Measurements from ENCODE around the gene RBM39. TPM values are rescaled to one million over a fixed set of nuclear protein-coding genes. Genes with fewer than 3 reads are reported as not detected.

The RBM39 gene
- total RNA-seq, 1 experiment from 2014 or later, result 341 TPM

DNA sequence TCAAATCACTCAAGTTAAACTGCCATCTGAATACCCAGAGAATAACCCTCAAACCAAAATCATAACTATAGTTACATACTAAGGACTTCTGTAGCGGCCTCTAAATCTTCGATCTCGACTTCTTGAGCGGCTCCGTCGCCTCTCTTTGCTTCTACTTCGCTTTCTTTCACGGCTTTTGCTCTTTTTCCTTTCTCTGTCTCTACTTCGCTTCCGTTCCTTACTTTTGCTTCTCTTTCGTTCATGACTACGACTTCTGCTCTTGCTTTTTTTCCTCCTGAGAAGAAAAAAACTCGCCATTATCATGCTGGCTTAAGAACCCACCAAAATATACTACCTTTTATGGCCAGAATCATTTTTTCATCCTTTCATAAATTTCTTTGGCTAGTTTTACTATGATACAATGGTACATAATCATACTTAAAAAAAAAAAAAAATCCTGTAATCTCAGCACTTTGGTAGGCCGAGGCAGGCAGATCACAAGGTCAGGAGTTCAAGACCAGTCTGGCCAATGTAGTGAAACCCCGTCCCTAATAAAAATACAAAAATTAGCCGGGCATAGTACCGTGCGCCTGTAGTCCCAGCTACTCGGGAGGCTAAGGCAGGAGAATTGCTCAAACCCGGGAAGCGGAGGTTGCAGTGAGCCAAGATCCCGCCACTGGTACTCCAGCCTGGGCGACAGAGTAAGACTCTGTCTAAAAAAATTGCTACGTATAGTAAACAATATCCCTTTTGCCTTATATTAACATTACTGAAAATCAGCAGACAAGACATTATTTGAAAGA, 10.0 kb downstream of the RBM39 start:
- no peak overlapping the region for H3K27ac ChIP-seq (ENCODE audit: low read length)
- intact Hi-C loops (cut with micrococcal nuclease), result no loop called here
- no peaks in the 10 kb centered on the region for H3K9me3 ChIP-seq (ENCODE audit: low read length)
- H3K9ac ChIP-seq (ENCODE audit: low read length), result no peak overlapping the region
- DNase-seq, result no peak
- BruUV-seq (replicated peaks), result no TSS peak
- TF ChIP-seq EZH2phosphoT487 (IDR thresholded peaks at IDR 0.05; ENCODE audit: borderline replicate concordance, low read length) (no peak), EZH2 (IDR thresholded peaks at IDR 0.05; ENCODE audit: low read length, unreplicated experiment) (no peak)
- TF ChIP-seq, protein P1, sequence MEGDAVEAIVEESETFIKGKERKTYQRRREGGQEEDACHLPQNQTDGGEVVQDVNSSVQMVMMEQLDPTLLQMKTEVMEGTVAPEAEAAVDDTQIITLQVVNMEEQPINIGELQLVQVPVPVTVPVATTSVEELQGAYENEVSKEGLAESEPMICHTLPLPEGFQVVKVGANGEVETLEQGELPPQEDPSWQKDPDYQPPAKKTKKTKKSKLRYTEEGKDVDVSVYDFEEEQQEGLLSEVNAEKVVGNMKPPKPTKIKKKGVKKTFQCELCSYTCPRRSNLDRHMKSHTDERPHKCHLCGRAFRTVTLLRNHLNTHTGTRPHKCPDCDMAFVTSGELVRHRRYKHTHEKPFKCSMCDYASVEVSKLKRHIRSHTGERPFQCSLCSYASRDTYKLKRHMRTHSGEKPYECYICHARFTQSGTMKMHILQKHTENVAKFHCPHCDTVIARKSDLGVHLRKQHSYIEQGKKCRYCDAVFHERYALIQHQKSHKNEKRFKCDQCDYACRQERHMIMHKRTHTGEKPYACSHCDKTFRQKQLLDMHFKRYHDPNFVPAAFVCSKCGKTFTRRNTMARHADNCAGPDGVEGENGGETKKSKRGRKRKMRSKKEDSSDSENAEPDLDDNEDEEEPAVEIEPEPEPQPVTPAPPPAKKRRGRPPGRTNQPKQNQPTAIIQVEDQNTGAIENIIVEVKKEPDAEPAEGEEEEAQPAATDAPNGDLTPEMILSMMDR (conservative IDR thresholded peaks at IDR 0.05; ENCODE audit: low read depth, low read length), result no peak
- H3F3A ChIP-seq (ENCODE audit: low read length, unreplicated experiment), result no peaks in the 10 kb centered on the region
- peaks cover 87% of the 10 kb centered on the region for H3K36me3 ChIP-seq (ENCODE audit: low read depth, low read length)
- H3K27me3 ChIP-seq (ENCODE audit: low read length), result no peaks in the 10 kb centered on the region
- H2AFZ ChIP-seq (ENCODE audit: low read length), result no peak overlapping the region
- H3K4me2 ChIP-seq (ENCODE audit: low read length), result no peak overlapping the region
- CTCF ChIA-PET, result no interaction called here
- POLR2A ChIA-PET (ENCODE audit: unreplicated experiment), result interaction anchor here (1.0 kb wide), 1 partner anchor 10 kb away, joined by 3 read pairs; the partner anchor contains the start of gene RBM39
- no peak overlapping the region for H3K4me3 ChIP-seq (ENCODE audit: low read length)
- 0 out of 2 replicates have a peak, but pooled peaks cover 12% of the 10 kb centered on the region for H3K4me1 ChIP-seq (ENCODE audit: insufficient read depth, low read length)
- H4K20me1 ChIP-seq (ENCODE audit: low read length), result peaks cover 84% of the 10 kb centered on the region
- no peak for ATAC-seq
- H3K9me2 ChIP-seq (replicated peaks; ENCODE audit: low read length), result no peaks in the 10 kb centered on the region
- H3K79me2 ChIP-seq (ENCODE audit: low read length), result peaks cover 94% of the 10 kb centered on the region

DNA sequence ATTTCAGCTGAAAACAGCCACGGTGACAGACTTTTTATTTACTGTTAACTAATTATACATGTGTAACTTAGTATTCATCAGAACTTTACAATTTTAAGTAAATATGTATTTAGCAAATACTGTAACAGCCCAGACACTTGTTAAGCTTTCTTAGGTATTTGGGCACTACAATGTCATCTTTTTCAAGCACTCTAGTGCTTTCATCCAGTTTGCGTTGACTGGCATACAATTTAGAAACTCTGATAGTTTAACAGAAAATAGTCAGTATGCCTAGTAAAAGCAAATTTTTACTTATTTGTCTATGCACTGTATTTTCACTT, 10.6 kb downstream of the RBM39 start:
- H3K4me2 ChIP-seq (ENCODE audit: low read length), result no peak overlapping the region
- no peak for TF ChIP-seq EZH2phosphoT487 (IDR thresholded peaks at IDR 0.05; ENCODE audit: borderline replicate concordance, low read length)
- TF ChIP-seq, protein P1 (conservative IDR thresholded peaks at IDR 0.05; ENCODE audit: low read depth, low read length), result no peak
- no peak for TF ChIP-seq EZH2 (IDR thresholded peaks at IDR 0.05; ENCODE audit: low read length, unreplicated experiment)
- no peaks in the 10 kb centered on the region for H3K9me2 ChIP-seq (replicated peaks; ENCODE audit: low read length)
- ChIA-PET CTCF (no interaction called here), POLR2A (ENCODE audit: unreplicated experiment) (interaction anchor here (1.0 kb wide), 1 partner anchor 11 kb away, joined by 3 read pairs; the partner anchor contains the start of gene RBM39)
- BruUV-seq (replicated peaks), result no TSS peak
- H2AFZ ChIP-seq (ENCODE audit: low read length), result no peak overlapping the region
- H3K79me2 ChIP-seq (ENCODE audit: low read length), result peaks cover 94% of the 10 kb centered on the region
- peaks cover 87% of the 10 kb centered on the region for H4K20me1 ChIP-seq (ENCODE audit: low read length)
- intact Hi-C loops (cut with micrococcal nuclease), result no loop called here
- ATAC-seq (peak; percentile 35; the same call in 1 of the 2 replicates), DNase-seq (no peak)
- no peaks in the 10 kb centered on the region for H3F3A ChIP-seq (ENCODE audit: low read length, unreplicated experiment)
- H3K9ac ChIP-seq (ENCODE audit: low read length), result no peak overlapping the region
- H3K36me3 ChIP-seq (ENCODE audit: low read depth, low read length), result peaks cover 92% of the 10 kb centered on the region
- 0 out of 2 replicates have a peak, but pooled peaks cover 11% of the 10 kb centered on the region for H3K4me1 ChIP-seq (ENCODE audit: insufficient read depth, low read length)
- H3K27me3 ChIP-seq (ENCODE audit: low read length), result no peaks in the 10 kb centered on the region
- no peaks in the 10 kb centered on the region for H3K9me3 ChIP-seq (ENCODE audit: low read length)
- H3K4me3 ChIP-seq (ENCODE audit: low read length), result no peak overlapping the region
- no peak overlapping the region for H3K27ac ChIP-seq (ENCODE audit: low read length)
